ENCODE measurements around the gene DIP2C. TPM values are rescaled to one million over a fixed set of nuclear protein-coding genes. Genes with fewer than 3 reads are reported as not detected.
A peak's percentile ranks its signal among the peaks of the same experiment; 100 is the strongest.

Gene DIP2C
- total RNA-seq, 4 donors from 2014 or later: 2.4 to 14.9 (median 6.1) TPM

DNA sequence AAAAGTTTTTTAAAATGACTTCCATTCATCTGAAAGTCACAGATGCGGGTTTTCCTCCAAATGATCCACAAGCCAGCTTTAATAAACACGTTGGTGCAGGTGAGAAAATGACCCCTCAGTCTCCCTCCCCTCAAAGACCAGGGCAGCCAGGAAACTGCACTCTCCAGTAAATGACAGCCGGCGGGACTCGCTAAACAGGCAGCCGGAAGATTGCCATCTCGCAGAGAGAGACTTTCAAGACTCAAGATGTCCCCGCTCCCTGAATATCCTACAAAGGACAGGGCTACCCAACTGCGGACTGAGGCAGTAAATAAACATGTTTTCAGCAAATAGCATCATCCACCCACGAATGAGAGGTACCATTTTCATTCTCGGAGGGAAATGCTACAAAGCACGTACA is 116.8 kb downstream of the DIP2C start:
- intact Hi-C loops (cut with DNase I): no loop called here
- no peak for TF ChIP-seq POLR2A (IDR thresholded peaks at IDR 0.05)
- no peak overlapping the region for H3K27ac ChIP-seq
- WGBS, 2 donors: 77 to 80% methylated on average over 6 to 12 of the region's 12 CpGs
- DNase-seq: no peak
- H3K27me3 ChIP-seq: no peaks in the 10 kb centered on the region
- H3K9me3 ChIP-seq: peaks cover 0 to 4% (median 0%) of the 10 kb centered on the region in 3 donors
- no peak overlapping the region for H3K4me3 ChIP-seq
- no peaks in the 10 kb centered on the region for H3K36me3 ChIP-seq
- peaks cover 0 to 38% (median 0%) of the 10 kb centered on the region in 3 donors for H3K4me1 ChIP-seq

DNA sequence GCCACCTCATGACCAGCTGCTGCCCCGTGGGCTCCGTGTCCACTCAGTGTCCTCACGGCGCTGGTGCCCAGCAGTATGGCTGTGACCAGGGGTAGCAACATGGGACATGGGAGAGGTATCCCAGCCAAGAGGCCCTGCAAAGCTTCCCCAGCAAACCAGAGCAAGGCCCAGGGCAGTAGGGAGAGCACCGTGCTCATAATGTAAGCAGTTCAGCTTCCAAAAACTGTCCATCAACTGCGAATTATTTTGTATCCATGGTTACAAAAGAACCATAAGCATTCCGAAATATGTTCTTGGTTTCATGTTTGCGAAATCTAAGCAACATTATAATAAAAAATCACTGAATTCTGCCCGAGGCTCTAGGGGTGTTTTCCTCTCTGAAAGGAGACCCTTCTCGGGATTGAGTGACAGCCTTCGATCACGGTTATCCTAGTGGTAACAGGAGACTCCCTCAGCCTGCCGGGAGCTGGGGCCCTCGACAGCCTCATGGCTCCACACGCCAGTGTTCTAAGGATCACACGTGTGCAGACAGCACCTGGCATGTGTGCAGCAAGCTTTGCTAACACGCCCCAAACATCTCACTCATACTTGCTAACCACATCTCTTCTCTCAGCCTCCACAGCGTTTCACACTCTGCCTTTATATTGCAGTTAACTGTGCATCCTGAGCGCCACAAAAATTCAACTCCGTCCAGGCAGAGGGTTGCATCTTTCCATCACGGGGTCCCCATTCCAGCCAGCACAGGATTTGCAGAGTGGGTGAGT is 117.6 kb downstream of the DIP2C start:
- Histone ChIP-seq H3K27ac (peak overlapping the region in 2 of 4 donors; percentile 1 to 31), H3K4me3 (no peak overlapping the region), H3K27me3 (no peaks in the 10 kb centered on the region), H3K4me1 (peaks cover 0 to 36% (median 0%) of the 10 kb centered on the region in 3 donors), H3K9me3 (peaks cover 0 to 4% (median 0%) of the 10 kb centered on the region in 3 donors), H3K36me3 (no peaks in the 10 kb centered on the region)
- TF ChIP-seq, protein P1, sequence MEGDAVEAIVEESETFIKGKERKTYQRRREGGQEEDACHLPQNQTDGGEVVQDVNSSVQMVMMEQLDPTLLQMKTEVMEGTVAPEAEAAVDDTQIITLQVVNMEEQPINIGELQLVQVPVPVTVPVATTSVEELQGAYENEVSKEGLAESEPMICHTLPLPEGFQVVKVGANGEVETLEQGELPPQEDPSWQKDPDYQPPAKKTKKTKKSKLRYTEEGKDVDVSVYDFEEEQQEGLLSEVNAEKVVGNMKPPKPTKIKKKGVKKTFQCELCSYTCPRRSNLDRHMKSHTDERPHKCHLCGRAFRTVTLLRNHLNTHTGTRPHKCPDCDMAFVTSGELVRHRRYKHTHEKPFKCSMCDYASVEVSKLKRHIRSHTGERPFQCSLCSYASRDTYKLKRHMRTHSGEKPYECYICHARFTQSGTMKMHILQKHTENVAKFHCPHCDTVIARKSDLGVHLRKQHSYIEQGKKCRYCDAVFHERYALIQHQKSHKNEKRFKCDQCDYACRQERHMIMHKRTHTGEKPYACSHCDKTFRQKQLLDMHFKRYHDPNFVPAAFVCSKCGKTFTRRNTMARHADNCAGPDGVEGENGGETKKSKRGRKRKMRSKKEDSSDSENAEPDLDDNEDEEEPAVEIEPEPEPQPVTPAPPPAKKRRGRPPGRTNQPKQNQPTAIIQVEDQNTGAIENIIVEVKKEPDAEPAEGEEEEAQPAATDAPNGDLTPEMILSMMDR (IDR thresholded peaks at IDR 0.05): no peak
- TF ChIP-seq POLR2A (IDR thresholded peaks at IDR 0.05): no peak
- intact Hi-C loops (cut with DNase I): no loop called here
- DNase-seq: no peak
- WGBS, 2 donors: 71 to 73% methylated on average over 18 to 21 of the region's 21 CpGs

DNA sequence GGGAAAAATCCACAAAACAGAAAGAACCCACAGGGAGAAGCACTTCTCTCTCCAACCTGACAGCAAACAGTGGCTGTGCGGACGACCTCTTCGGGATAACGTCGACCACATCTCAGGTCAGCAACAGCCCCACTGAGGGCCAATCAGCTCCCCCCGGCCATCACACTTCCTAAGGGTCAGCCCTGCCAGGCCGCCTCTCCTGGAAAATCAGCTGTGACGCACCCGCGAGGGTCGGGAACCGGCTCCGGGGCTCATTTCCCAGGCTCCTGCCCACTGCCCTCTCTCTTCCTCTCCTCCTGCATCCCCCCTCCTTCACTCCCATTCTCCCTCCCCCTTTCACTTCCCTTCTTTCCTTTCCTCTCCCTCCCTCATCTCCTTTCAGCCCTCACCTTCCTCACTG is 118.3 kb downstream of the DIP2C start:
- Histone ChIP-seq H3K4me1 (peaks cover 0 to 29% (median 0%) of the 10 kb centered on the region in 3 donors), H3K9me3 (peaks cover 0 to 4% (median 0%) of the 10 kb centered on the region in 3 donors), H3K4me3 (no peak overlapping the region), H3K36me3 (no peaks in the 10 kb centered on the region), H3K27me3 (no peaks in the 10 kb centered on the region), H3K27ac (peak overlapping the region in 3 of 4 donors; percentile 1 to 31 (median 4))
- TF ChIP-seq, protein P1 (IDR thresholded peaks at IDR 0.05): no peak
- TF ChIP-seq POLR2A (IDR thresholded peaks at IDR 0.05): no peak
- WGBS, 2 donors: 77 to 84% methylated on average over 11 to 12 of the region's 13 CpGs
- DNase-seq: no peak
- intact Hi-C loops (cut with DNase I): no loop called here

DNA sequence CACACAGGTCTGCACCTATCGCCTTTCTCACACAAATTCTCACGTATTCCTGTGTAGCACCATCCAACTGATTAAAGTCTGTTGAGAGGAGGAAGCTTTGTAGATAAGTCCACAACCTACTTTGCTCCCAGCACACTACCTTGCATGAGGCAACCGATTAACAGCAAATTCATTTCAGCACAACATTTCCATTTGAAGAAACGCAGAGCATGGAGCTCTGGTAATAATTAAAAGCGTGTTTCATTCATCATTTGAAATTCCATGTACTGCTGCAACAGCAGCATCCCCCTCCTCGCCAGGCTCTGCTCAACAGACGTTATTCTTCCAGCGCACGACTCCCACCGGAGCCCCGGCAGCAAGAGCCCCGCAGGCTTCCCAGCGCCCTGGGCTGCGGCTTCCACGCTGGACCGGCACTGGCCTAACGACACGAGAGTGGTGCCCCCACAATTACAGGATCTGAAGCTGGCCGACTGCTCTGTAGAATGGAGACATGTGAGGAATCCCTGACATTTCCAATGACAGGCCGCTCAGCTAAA is 118.8 kb downstream of the DIP2C start:
- no peak overlapping the region for H3K4me3 ChIP-seq
- no peak for TF ChIP-seq POLR2A (IDR thresholded peaks at IDR 0.05)
- TF ChIP-seq, protein P1 (IDR thresholded peaks at IDR 0.05): no peak
- H3K9me3 ChIP-seq: peaks cover 0 to 4% (median 0%) of the 10 kb centered on the region in 3 donors
- no peaks in the 10 kb centered on the region for H3K36me3 ChIP-seq
- peak overlapping the region in 3 of 4 donors; percentile 1 to 31 (median 4) for H3K27ac ChIP-seq
- WGBS, 2 donors: 82 to 83% methylated on average over 8 to 13 of the region's 20 CpGs
- H3K4me1 ChIP-seq: peaks cover 0 to 24% (median 0%) of the 10 kb centered on the region in 3 donors
- intact Hi-C loops (cut with DNase I): no loop called here
- DNase-seq: no peak
- no peaks in the 10 kb centered on the region for H3K27me3 ChIP-seq

DNA sequence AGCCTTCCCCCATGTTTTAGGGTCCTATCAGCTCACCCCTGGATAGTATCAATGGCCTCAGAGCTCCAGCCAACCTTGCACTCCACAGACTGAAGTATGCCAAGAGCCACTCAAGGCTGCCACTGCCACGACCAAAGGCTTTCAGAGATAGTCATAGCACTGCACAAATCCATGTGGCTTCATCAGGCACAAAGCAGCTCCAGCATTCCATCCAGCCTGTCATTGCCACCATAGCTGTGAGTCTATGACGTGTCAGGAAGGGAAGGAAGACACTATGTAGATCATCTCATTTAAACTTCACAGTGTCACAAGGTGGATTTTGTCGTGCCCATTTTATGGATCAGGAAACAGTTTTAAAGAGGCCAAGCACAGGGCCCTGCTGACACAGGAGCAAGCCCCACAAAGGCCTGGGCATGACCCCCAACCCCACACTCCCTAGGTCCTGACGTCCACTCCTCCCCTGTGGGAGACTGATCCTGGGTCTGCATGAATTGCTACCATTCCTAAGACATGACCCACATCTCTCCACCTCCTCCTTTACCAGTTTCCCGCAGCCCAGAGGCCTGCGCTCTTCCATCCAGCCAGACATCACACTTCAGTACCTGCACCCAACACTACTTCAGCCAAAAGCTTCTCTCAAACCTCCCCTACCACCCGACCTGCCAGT is 119.4 kb downstream of the DIP2C start:
- 90 to 92% methylated on average over 7 of the region's 7 CpGs for WGBS, 2 donors
- no peaks in the 10 kb centered on the region for H3K36me3 ChIP-seq
- intact Hi-C loops (cut with DNase I): no loop called here
- H3K9me3 ChIP-seq: peaks cover 0 to 4% (median 0%) of the 10 kb centered on the region in 3 donors
- H3K4me1 ChIP-seq: peaks cover 0 to 19% (median 0%) of the 10 kb centered on the region in 3 donors
- TF ChIP-seq, protein P1 (IDR thresholded peaks at IDR 0.05): no peak
- H3K4me3 ChIP-seq: no peak overlapping the region
- H3K27me3 ChIP-seq: no peaks in the 10 kb centered on the region
- no peak overlapping the region for H3K27ac ChIP-seq
- no peak for DNase-seq
